Endothelial cell (in vitro differentiated cells): Measurements from ENCODE around the gene TRIOBP. TPM values are rescaled to one million over a fixed set of nuclear protein-coding genes. Genes with fewer than 3 reads are reported as not detected.
A peak's percentile ranks its signal among the peaks of the same experiment; 100 is the strongest.

ENCODE experiments used
- DNase-seq: peaks from one replicate; pipeline ENCODE4 v3.0.0; 2021; ENCODE audit warnings: low spot score
- H3K27ac Mint-ChIP-seq: one replicate; pipeline ENCODE4 v1.8.0; 2021; ENCODE audit warnings: mixed read lengths, inconsistent platforms; ENCODE audit not compliant: unreplicated experiment
- H3K27me3 Mint-ChIP-seq: one replicate; pipeline ENCODE4 v1.8.0; 2021; ENCODE audit warnings: mild to moderate bottlenecking, moderate library complexity, mixed read lengths, inconsistent platforms; ENCODE audit not compliant: unreplicated experiment
- H3K36me3 Mint-ChIP-seq: one replicate; pipeline ENCODE4 v1.8.0; 2021; ENCODE audit warnings: mild to moderate bottlenecking, low read depth, mixed read lengths, inconsistent platforms; ENCODE audit not compliant: unreplicated experiment
- H3K4me1 Mint-ChIP-seq: one replicate; pipeline ENCODE4 v1.8.0; 2021; ENCODE audit warnings: mild to moderate bottlenecking, mixed read lengths, inconsistent platforms; ENCODE audit not compliant: unreplicated experiment
- H3K4me3 Mint-ChIP-seq: one replicate; pipeline ENCODE4 v1.8.0; 2021; ENCODE audit warnings: mild to moderate bottlenecking, mixed read lengths, inconsistent platforms; ENCODE audit not compliant: unreplicated experiment
- H3K9me3 Mint-ChIP-seq: one replicate; pipeline ENCODE4 v1.8.0; 2021; ENCODE audit warnings: mixed read lengths, inconsistent platforms; ENCODE audit not compliant: unreplicated experiment
- total RNA-seq: library from RNA; stranded (reverse); fragmentation: NEBNext Ultra II Directional; extraction: Animal tissue kit (Norgen Biotek cat#: 25700); gene quantifications from one replicate; pipeline ENCODE4 v1.2.1, GENCODE V29; 2021; ENCODE audit not compliant: unreplicated experiment
- TF ChIP-seq, protein P1 (sequence below): fragments of 200-600 bp; sonication (generic); IDR thresholded peaks from one replicate; pipeline ENCODE4 v1.5.0; 2021; ENCODE audit warnings: antibody characterized with exemption; ENCODE audit not compliant: unreplicated experiment

The TRIOBP gene
- total RNA-seq, 1 donor from 2014 or later: 110 TPM

DNA sequence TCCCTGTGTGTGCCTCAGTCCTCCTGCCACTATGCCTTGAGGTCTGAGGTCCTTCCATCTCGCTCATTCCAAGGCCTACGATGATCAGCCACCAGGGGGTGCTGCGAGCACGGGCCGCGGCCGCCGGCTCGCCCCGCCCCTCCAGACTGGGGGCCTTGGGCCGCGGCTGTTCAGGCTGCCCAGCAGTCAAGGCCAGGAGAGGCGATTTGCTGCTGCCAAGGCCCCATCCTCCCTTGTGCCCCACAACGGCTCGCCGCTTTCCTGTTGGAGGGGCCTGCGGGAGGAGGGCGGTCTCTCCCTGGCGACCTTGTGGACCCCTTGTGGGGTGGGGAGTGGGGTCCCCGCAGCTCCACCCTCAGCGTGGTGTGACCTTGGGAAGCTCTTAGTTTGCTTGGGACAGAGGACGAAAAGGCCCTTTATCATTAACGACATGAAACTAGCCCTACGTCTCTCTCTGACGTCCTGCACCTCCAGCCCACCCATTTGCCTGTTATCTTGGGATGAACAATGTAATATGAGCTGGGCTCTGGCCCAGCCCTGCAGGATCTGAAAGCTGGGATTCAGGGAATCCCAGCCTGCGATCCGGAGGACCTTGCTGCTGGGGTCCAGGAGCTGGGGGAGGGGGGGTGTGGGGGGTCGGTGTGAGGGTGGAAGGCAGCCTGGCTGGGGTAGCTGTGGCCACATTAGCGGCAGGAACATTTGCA is 121.0 kb downstream of the TRIOBP start:
- Mint-ChIP-seq H3K4me1 (peaks cover 10% of the 10 kb centered on the region), H3K27ac (no peak overlapping the region), H3K27me3 (peaks cover 10% of the 10 kb centered on the region), H3K9me3 (no peaks in the 10 kb centered on the region), H3K4me3 (peak overlapping the region; percentile 71), H3K36me3 (no peaks in the 10 kb centered on the region)
- peak; percentile 94 for DNase-seq
- TF ChIP-seq, protein P1, sequence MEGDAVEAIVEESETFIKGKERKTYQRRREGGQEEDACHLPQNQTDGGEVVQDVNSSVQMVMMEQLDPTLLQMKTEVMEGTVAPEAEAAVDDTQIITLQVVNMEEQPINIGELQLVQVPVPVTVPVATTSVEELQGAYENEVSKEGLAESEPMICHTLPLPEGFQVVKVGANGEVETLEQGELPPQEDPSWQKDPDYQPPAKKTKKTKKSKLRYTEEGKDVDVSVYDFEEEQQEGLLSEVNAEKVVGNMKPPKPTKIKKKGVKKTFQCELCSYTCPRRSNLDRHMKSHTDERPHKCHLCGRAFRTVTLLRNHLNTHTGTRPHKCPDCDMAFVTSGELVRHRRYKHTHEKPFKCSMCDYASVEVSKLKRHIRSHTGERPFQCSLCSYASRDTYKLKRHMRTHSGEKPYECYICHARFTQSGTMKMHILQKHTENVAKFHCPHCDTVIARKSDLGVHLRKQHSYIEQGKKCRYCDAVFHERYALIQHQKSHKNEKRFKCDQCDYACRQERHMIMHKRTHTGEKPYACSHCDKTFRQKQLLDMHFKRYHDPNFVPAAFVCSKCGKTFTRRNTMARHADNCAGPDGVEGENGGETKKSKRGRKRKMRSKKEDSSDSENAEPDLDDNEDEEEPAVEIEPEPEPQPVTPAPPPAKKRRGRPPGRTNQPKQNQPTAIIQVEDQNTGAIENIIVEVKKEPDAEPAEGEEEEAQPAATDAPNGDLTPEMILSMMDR: peak; percentile 93

DNA sequence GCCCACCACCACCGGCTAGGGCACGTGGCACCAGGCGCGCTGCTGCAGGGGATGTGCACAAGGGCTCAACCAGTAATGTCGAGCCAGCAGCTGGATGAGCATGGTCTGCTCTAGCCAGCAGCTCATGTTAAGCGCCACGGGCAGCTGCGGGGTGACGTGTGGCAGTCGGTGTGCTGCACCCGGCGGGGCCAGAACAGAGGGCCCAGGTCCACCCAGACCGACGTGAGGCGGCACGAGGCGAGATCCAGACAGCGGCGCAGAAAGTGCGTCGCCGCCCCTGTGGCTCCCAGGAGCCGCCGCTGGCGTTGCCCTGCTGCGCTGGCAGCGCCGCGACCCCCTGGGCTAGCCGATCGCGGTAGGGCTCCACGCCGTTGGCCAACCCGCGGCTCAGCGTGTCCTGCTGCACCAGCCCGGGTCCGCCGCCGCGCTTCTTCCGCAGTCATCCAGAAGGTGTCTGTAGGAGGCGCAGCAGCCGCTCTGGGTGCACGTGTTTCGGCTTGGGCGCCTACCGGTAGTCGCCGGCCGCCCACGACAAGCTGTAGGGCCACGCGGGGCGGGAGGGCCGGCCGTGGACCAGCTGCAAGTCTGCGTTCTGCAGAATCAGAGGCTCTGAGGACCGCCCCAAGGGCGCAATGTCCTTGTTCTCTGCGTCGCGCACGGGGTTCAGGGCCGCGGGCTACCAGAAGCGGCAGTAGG is 121.7 kb downstream of the TRIOBP start:
- TF ChIP-seq, protein P1: no peak
- Mint-ChIP-seq H3K4me1 (peaks cover 10% of the 10 kb centered on the region), H3K4me3 (no peak overlapping the region), H3K9me3 (no peaks in the 10 kb centered on the region), H3K27me3 (peaks cover 7% of the 10 kb centered on the region), H3K27ac (no peak overlapping the region), H3K36me3 (no peaks in the 10 kb centered on the region)
- DNase-seq: peak; percentile 69

DNA sequence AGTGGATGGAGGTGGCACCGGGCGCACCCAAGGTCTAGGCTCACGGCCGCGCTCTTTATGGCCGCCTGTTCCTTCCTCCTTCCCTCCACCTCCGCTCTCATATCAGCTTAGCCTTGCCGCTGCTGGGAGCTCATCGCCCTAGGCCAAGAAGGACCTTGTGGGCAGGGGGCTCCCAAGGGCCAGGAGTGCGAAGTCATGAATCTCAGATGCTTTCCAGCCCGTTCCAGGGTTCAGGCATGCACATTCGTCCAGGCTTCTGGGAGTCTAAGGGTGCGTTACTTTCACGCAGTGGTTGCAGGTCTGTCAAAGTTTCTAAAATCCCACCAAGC is 122.2 kb downstream of the TRIOBP start:
- no peaks in the 10 kb centered on the region for H3K36me3 Mint-ChIP-seq
- peak overlapping the region; percentile 79 for H3K4me3 Mint-ChIP-seq
- H3K9me3 Mint-ChIP-seq: no peaks in the 10 kb centered on the region
- TF ChIP-seq, protein P1: no peak
- peaks cover 9% of the 10 kb centered on the region for H3K27me3 Mint-ChIP-seq
- no peak for DNase-seq
- H3K27ac Mint-ChIP-seq: no peak overlapping the region
- peaks cover 10% of the 10 kb centered on the region for H3K4me1 Mint-ChIP-seq

DNA sequence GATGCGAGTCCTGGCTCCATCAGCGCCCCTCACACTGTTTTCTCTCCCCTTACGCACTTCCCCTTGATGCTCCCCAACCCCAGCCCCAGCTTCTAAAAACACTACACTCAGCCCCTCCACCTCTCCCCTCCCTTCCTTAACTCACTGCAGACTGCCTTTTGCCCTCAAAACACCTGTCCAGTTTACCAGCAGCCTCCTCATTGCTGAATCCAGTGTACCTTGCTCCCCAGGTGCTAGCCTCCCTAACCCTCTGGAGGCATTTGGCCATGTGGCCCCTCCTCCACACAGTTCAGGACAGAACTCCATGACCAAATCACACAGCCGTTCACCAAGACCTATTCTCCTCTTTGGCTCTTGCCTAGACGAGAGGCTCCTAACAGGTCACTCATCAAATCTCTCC is 123.5 kb downstream of the TRIOBP start:
- peaks cover 11% of the 10 kb centered on the region for H3K27me3 Mint-ChIP-seq
- DNase-seq: no peak
- peaks cover 10% of the 10 kb centered on the region for H3K4me1 Mint-ChIP-seq
- H3K27ac Mint-ChIP-seq: no peak overlapping the region
- TF ChIP-seq, protein P1: no peak
- H3K36me3 Mint-ChIP-seq: no peaks in the 10 kb centered on the region
- no peak overlapping the region for H3K4me3 Mint-ChIP-seq
- H3K9me3 Mint-ChIP-seq: no peaks in the 10 kb centered on the region

DNA sequence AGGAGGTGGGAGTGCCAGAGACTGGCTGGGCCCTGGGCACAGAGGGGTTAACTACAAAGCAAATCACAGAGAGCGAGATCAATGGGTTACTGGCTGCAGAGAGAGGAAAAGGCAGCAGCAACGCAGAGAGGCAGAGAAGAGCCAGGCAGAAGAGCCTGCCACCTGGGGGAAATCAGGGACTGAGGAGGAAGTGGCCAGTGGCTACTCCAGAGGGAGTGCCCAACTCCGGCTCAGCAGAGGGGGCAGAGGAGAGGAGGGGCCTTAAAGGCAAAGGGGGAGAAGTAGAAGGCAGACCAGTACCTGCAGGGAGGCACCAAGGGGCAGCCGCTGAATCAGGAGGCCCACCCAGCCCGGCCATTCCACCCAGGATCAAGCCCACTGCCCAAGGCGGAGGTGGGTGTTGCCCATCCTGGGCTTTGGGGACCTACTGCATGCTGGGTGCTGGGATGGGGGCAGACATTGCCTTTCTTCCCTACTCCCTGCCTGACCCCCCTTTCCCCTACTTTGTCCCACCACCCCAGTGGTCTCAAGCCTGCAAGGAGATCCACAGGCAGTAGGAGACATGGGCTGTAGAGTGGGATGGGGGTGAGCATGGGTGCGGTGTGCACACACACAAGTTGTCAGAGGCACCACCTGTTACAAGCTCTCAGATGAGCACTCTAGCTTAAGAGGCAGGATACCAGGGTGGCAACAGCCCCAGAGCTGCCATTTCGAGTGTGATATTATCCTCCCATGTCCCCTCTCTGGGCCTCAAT is 125.4 kb downstream of the TRIOBP start:
- Mint-ChIP-seq H3K27me3 (peaks cover 14% of the 10 kb centered on the region), H3K27ac (no peak overlapping the region), H3K4me3 (peak overlapping the region; percentile 25), H3K36me3 (no peaks in the 10 kb centered on the region), H3K9me3 (no peaks in the 10 kb centered on the region), H3K4me1 (peaks cover 10% of the 10 kb centered on the region)
- no peak for DNase-seq
- TF ChIP-seq, protein P1: no peak
